ENCODE results near the gene PCA3. TPM values are rescaled to one million over a fixed set of nuclear protein-coding genes. Genes with fewer than 3 reads are reported as not detected.

The PCA3 gene
- total RNA-seq, 4 donors from 2014 or later, result 0.43 TPM; not detected in 3

- TF ChIP-seq CTCF (IDR thresholded peaks at IDR 0.05) (no peak), POLR2A (IDR thresholded peaks at IDR 0.05) (no peak)
- Histone ChIP-seq H3K9me3 (no peaks in the 10 kb centered on the region), H3K4me1 (no peaks in the 10 kb centered on the region), H3K27me3 (no peaks in the 10 kb centered on the region), H3K4me3 (no peak overlapping the region), H3K27ac (no peak overlapping the region), H3K36me3 (no peaks in the 10 kb centered on the region)
- DNase-seq, result no peak
- intact Hi-C loops (cut with DNase I; ENCODE audit: low total_unique reads), result loop anchor here (10.0 kb wide), 1 partner anchor 192 kb away; no protein-coding TSS in a partner anchor
Observed at GRCh38 chr9:76803083-76803482, 38.8 kb downstream of the PCA3 start.

- Histone ChIP-seq H3K27ac (no peak overlapping the region), H3K36me3 (no peaks in the 10 kb centered on the region), H3K4me1 (no peaks in the 10 kb centered on the region), H3K9me3 (no peaks in the 10 kb centered on the region), H3K27me3 (no peaks in the 10 kb centered on the region), H3K4me3 (no peak overlapping the region)
- no peak for DNase-seq
- intact Hi-C loops (cut with DNase I; ENCODE audit: low total_unique reads), result loop anchor here (10.0 kb wide), 1 partner anchor 191 kb away; no protein-coding TSS in a partner anchor
- TF ChIP-seq CTCF (IDR thresholded peaks at IDR 0.05) (no peak), POLR2A (IDR thresholded peaks at IDR 0.05) (no peak)
Observed at GRCh38 chr9:76803762-76804161, 39.5 kb downstream of the PCA3 start.

- no peaks in the 10 kb centered on the region for H3K4me1 ChIP-seq
- H3K36me3 ChIP-seq, result no peaks in the 10 kb centered on the region
- no peaks in the 10 kb centered on the region for H3K9me3 ChIP-seq
- H3K27me3 ChIP-seq, result no peaks in the 10 kb centered on the region
- TF ChIP-seq CTCF (IDR thresholded peaks at IDR 0.05) (no peak), POLR2A (IDR thresholded peaks at IDR 0.05) (no peak)
- no peak overlapping the region for H3K27ac ChIP-seq
- intact Hi-C loops (cut with DNase I; ENCODE audit: low total_unique reads), result loop anchor here (10.0 kb wide), 1 partner anchor 186 kb away; no protein-coding TSS in a partner anchor
- no peak overlapping the region for H3K4me3 ChIP-seq
- no peak for DNase-seq
Observed at GRCh38 chr9:76808636-76809035, 44.4 kb downstream of the PCA3 start.

- no peaks in the 10 kb centered on the region for H3K27me3 ChIP-seq
- DNase-seq, result peak in 1 of 2 donors; percentile 54
- H3K4me3 ChIP-seq, result no peak overlapping the region
- H3K9me3 ChIP-seq, result no peaks in the 10 kb centered on the region
- H3K27ac ChIP-seq, result no peak overlapping the region
- intact Hi-C loops (cut with DNase I; ENCODE audit: low total_unique reads), result no loop called here
- TF ChIP-seq POLR2A (IDR thresholded peaks at IDR 0.05) (no peak), CTCF (IDR thresholded peaks at IDR 0.05) (peak; percentile 67 to 87 (median 76))
- no peaks in the 10 kb centered on the region for H3K4me1 ChIP-seq
- no peaks in the 10 kb centered on the region for H3K36me3 ChIP-seq
Observed at GRCh38 chr9:76810377-76810957, 46.2 kb downstream of the PCA3 start.

GRCh38 chr9:76812591-76812990, 48.4 kb downstream of the PCA3 start:
- DNase-seq, result no peak
- intact Hi-C loops (cut with DNase I; ENCODE audit: low total_unique reads), result no loop called here
- Histone ChIP-seq H3K4me1 (peaks cover 0 to 3% of the 10 kb centered on the region in 2 donors), H3K27ac (no peak overlapping the region), H3K27me3 (no peaks in the 10 kb centered on the region), H3K36me3 (no peaks in the 10 kb centered on the region), H3K9me3 (no peaks in the 10 kb centered on the region), H3K4me3 (no peak overlapping the region)
- TF ChIP-seq CTCF (IDR thresholded peaks at IDR 0.05), result no peak
- no peak for TF ChIP-seq POLR2A (IDR thresholded peaks at IDR 0.05)
